CMK (cell line): ENCODE measurements around the gene POLG2.

Experiments used
- DNase-seq: peaks from one replicate; pipeline ENCODE4 v3.0.0-alpha.2; 2010; ENCODE audit warnings: low read depth

The POLG2 gene

GRCh38 chr17:64496786-64497564 is at the start of gene POLG2:
Gene POLG2 (minus strand): TSS chr17:64497054. CDS start chr17:64496968, 86 bp downstream.
- DNase-seq = peak; percentile 88

DNA sequence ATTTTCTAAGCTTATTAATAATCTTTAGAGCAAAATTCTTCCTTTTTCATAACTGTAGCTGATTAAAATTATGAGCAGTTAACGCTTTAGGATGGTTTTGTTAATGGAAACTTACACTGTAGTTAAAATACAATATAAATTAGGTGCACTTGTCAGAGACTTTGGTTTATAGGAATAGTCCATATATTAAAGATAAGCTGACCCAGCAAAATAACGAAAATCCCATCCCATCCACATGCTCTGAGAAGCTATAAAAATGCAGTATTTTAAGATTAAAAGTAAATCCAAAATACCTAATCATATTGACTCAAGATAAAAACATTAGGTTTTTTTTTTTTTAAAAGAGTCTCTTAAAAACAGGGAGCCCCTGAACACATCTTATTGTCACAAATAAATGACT is 47.9 kb upstream of the POLG2 start:
- no peak for DNase-seq

DNA sequence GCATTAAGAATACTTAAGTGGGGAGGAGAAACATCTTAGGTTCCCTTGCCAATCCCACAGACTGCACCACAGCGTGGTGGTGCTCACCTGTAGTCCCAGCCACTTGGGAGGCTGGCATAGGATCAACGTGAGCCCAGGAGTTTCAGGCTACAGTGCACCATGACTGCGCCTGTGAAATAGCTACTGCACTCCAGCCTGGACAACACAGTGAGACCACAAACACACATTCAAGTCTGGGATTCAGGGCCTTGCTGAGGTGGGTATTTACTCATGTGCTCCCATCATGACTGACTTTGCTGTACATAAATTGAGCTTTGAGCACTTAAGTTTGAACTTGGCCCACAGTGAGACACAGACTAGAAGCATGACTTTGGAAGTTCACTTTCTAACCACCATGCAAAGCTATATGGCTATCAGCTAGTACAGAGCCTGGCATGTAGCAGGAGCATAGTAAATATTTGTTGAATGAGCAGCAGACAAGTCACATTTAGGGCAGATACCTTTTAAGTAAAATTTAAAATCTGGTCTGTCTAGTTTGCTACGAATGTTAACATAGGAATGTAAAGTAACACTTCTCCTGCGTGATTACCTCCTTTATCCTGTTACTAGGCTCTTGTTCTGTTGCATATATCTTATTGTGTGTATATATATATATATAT is 43.4 kb upstream of the POLG2 start:
- no peak for DNase-seq

DNA sequence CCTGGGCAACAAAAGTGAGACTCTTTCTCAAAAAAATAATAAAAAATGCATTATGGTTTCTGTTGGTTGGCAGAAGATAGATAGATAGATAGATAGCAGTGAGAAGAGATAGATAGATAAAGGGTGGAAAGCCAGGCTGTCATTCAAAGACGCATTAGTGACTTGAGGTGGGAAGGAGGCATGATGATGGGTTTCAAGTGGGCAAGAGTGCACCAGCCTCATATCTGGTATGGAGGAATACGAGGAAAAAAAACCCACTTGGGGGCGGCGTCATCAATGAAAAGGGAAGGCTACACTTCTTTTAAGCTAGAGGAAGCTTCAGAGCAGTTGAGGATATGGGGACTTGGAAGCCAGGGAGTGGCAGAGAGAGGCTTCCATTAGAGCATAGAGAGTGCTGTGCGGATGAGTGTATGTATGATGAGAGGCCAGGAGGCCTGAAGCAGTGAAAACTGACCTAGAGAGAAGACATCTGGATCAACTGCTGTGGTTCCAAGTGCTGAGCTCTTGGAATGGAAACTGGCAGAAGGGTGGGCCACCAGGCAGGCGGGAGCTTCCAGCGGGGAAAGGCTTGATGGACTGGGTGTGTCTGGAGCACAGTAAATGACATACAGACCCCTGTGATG is 41.8 kb upstream of the POLG2 start:
- DNase-seq = no peak

- peak; percentile 47 for DNase-seq
Observed at GRCh38 chr17:64537488-64537887, 40.6 kb upstream of the POLG2 start.

GRCh38 chr17:64536913-64537312 is 40.1 kb upstream of the POLG2 start:
- DNase-seq = no peak

DNA sequence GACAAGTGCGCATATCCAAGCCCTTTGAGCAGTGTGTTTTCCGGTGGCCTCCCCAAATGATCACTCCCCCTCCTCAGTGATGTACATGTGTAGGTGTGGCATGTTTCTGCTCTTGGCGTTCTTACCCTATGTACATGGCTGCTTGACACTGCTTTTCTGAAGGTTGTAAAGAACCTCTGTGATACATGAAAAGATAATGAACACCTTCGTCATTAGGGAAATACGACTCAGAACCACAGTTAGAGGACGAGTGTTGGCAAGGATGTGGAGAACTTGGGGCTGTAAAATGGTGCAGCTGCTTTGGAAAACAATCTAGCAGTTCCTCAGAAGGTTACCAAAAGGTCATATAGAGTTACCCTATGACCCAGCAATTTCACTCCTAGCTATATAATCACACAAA is 38.5 kb upstream of the POLG2 start:
- no peak for DNase-seq

DNA sequence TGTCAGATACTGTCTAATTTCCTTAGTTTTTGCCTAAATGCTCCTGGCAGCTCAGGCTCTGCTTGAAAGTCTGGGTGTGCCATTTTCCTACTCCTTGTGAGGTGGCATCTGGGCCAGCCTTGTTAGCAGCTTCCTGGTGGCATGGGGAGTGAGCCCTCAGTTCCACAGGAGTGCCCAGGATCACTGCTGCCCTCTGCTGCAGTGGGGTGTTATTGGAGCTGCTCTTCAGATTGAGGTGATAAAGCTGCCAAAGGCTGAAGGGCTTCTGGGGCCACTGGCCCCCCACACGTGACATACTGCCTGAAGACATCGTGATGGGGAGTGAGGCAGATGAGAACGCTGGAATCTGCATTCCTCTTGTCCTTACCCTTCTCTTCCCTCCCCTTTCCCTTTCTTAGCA is 37.3 kb upstream of the POLG2 start:
- no peak for DNase-seq

GRCh38 chr17:64533784-64534183 is 36.9 kb upstream of the POLG2 start:
- no peak for DNase-seq

DNA sequence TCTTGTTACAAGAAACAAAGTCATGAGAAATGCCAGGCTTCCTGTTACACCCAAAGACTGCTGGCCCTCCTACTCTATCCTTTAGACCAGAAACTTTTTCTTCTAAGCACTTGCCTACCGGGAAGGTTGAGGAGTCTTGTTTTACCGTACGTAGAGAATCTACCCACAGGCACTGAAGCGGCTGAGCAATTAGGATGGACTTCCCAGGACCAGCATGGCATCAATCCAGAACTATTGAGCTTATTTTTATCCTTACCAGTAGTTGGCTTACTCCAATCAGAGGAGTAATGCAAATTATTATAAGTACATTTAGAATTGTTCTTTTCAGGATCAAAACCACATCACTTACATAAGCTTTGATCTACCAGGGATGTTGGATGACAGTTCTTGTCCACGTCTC is 35.6 kb upstream of the POLG2 start:
- no peak for DNase-seq

DNA sequence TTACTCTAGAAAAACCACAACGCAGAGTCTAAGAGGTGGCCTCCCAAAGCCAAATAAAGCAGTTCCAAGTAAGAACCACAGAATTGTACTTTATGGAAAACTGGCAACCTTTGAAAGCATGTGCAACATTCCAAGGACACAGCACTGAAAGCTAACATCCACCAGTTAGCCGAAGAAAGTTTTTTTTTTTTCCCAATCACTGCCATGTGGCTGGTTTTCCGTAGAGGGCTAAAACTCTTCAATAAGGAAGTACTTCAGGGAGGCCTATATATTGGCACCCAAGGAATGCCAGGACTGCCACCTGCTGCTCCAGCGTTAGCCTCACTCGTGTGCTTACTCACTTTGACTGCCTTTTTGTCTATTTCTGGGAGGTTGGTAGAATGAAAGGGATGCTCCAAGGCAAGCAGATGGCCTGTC is 35.1 kb upstream of the POLG2 start:
- DNase-seq = no peak

DNA sequence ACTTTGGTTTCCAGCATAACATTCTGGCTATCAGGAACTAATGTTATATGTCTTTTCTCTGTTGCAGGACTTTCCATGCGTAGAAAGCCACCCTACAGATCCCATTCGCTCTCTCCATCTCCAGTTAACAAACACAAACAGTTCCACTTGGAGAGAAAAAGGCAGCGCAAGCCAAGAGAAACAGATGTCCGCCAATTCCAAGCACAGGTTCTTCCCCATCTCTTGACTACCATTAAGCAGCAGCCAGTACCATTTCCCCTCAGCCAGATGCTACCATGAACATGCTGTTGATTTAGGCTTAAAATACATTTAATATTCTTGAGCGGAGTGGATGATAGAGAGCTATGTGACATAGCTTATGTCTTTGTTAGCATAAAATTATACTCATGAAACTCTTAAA is 32.4 kb upstream of the POLG2 start:
- no peak for DNase-seq

DNA sequence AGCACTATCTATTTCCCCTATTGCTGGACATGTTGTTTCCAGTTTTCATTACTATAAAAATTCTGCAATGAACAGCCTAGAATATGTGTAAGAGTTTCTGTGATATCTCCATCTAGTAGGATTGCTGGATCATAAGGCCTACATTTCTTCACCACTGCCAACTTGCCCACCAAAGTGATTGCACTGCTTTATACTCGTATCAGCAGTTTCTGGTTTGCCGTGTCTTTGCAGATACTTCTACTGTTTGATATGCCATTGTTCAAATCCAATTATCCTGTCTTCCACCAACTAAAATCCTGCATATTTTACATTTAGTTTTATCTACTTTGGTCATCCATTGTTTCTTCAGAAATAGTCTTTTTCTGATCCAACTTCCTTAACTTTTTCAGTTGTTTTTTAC is 31.1 kb upstream of the POLG2 start:
- no peak for DNase-seq

GRCh38 chr17:64520359-64520758 is 23.5 kb upstream of the POLG2 start:
- DNase-seq = no peak

DNA sequence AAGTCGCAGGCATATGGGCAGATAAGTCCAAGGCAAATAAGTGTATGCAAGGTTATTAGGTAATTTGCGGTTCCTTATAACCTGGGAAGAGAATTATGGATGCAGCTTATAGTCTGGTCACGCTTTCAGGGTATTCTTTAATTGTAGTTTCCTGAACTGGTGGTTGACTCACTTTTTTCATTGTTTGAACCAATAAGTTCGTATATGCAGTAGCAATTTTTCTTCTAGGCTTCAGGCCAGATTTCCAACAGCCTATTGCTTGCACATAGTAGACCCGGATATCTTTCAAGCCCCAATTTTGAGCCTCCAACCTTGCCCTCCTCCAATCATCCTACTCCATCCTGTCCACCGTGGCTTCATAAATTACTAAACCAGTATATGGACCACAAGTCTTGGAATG is 22.7 kb upstream of the POLG2 start:
- no peak for DNase-seq

- DNase-seq = no peak
Observed at GRCh38 chr17:64515829-64516228, 19.0 kb upstream of the POLG2 start.

GRCh38 chr17:64515419-64515818 is 18.6 kb upstream of the POLG2 start:
- DNase-seq = no peak

GRCh38 chr17:64509179-64509578 is 12.3 kb upstream of the POLG2 start:
- no peak for DNase-seq

DNA sequence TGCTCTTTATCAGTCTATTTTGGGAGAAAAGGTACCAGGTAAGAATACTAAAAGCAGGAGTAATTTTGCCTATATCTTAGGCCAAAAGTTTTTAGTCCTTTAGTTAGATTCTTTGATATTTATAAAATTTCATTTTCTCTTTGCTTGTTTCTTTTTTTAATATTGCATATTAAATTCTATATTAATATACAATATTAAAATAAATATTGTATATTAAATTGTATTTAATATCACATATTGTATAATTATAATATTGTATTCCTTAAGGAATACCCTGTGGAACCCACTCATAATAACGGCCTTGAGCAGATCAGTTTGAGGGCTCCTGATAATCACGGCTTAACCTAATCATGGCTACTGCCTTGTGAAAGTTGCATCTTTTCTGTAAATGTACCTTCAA is 11.8 kb upstream of the POLG2 start:
- no peak for DNase-seq

- DNase-seq = no peak
Observed at GRCh38 chr17:64507413-64507782, 10.5 kb upstream of the POLG2 start.

GRCh38 chr17:64506576-64507412 is 9.9 kb upstream of the POLG2 start, which contains the start of gene CEP95:
Gene CEP95 (plus strand): TSS chr17:64506977. CDS start chr17:64507098, 121 bp downstream.
- peak; percentile 95 for DNase-seq

GRCh38 chr17:64506201-64506575 is 9.3 kb upstream of the POLG2 start, which contains the start of gene DDX5:
Gene DDX5 (minus strand): TSS chr17:64506289. CDS start chr17:64506119, 170 bp downstream.
- no peak for DNase-seq
